Spinal cord (tissue), 10 donors: ENCODE results near the gene CST6. TPM values are rescaled to one million over a fixed set of nuclear protein-coding genes. Genes with fewer than 3 reads are reported as not detected.

Source experiments
- DNase-seq, 6 donors: peaks; one replicate each; pipeline versions ENCODE4 v3.0.0 to v3.0.0-alpha.2; 2013 to 2015; ENCODE audit warnings: low spot score in 6 of 6, low read depth in 4 of 6
- H3K27ac ChIP-seq: one replicate; pipeline ENCODE4 v1.5.1; 2013; ENCODE audit warnings: low read depth, low read length, control low read depth
- H3K27me3 ChIP-seq: one replicate; pipeline ENCODE4 v1.6.1; 2013; ENCODE audit warnings: low read length; ENCODE audit not compliant: control insufficient read depth, insufficient read depth
- H3K36me3 ChIP-seq: one replicate; pipeline ENCODE4 v1.6.1; 2013; ENCODE audit warnings: low read length; ENCODE audit not compliant: control insufficient read depth, insufficient read depth
- H3K4me1 ChIP-seq: one replicate; pipeline ENCODE4 v1.6.1; 2013; ENCODE audit warnings: low read length; ENCODE audit not compliant: control insufficient read depth, insufficient read depth
- H3K4me3 ChIP-seq: one replicate; pipeline ENCODE4 v1.5.1; 2013; ENCODE audit warnings: low read depth, low read length, control low read depth
- H3K9me3 ChIP-seq: one replicate; pipeline ENCODE4 v1.6.1; 2013; ENCODE audit warnings: low read length; ENCODE audit not compliant: control insufficient read depth, insufficient read depth
- WGBS: methylation state at CpG from one replicate; pipeline ENCODE4 v1.1.5; 2013; ENCODE audit warnings: missing lambda C conversion rate; ENCODE audit not compliant: insufficient coverage; 5-methylcytosine and 5-hydroxymethylcytosine counted together
- long read RNA-seq, 4 donors: transcript quantifications; one replicate each; lab custom pipeline, GENCODE V29; 2026
- polyA plus RNA-seq, 2 donors: library from polyadenylated mRNA; unstranded; fragments of 120-200 nt; gene quantifications; one replicate each; pipeline ENCODE4 v1.2.1, GENCODE V29; 2013; ENCODE audit not compliant: insufficient read length in 2 of 2
- total RNA-seq, 2 donors: library from RNA; depleted of rRNA in 1 of 2; stranded (reverse); fragments of 120-200 nt in 1 of 2; fragments of >200 nt in 1 of 2; gene quantifications; one replicate each; pipeline versions ENCODE4 v1.2.3 to v1.2.4, GENCODE V29; 2013 to 2014
- donor health status: healthy.

Gene CST6, protein sequence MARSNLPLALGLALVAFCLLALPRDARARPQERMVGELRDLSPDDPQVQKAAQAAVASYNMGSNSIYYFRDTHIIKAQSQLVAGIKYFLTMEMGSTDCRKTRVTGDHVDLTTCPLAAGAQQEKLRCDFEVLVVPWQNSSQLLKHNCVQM
- total RNA-seq (under 1 TPM in 1 of 2 donors, not detected in 1; 0.17 TPM), polyA plus RNA-seq (not detected)
- long read RNA-seq, donor 1 = 0 reads
- long read RNA-seq, donor 2 = 0 reads
- long read RNA-seq, donor 3 = 0 reads
- long read RNA-seq, donor 4, partial matches to known transcripts = 0 of 2 reads
- long read RNA-seq, donor 4, other reads (novel, unspliced or antisense) = 0 of 2 reads

DNA sequence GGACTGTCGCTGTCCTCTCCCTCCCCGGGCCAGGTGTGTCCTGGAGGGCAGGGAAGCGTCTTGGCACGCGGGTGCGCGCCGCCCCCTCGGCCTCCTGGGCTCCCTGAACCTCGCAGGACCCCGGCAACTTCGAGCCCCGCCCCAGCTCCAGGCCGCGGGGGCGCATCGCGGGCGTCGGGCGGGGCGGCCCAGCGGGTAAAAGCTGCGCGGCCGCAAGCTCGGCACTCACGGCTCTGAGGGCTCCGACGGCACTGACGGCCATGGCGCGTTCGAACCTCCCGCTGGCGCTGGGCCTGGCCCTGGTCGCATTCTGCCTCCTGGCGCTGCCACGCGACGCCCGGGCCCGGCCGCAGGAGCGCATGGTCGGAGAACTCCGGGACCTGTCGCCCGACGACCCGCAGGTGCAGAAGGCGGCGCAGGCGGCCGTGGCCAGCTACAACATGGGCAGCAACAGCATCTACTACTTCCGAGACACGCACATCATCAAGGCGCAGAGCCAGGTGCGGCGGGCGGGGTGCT lies at the start of gene CST6:
CST6 (plus strand) TSS at position 224 of the 519 bp plus-strand sequence; CDS start at position 261, 37 bp downstream.
- peaks cover 32% of the 10 kb centered on the region for H3K27me3 ChIP-seq
- H3K9me3 ChIP-seq = no peaks in the 10 kb centered on the region
- DNase-seq = no peak
- H3K36me3 ChIP-seq = peaks cover 4% of the 10 kb centered on the region
- no peak within 1 kb of the TSS for H3K27ac ChIP-seq
- H3K4me3 ChIP-seq = no peak within 1 kb of the TSS
- WGBS = 7% methylated on average over 53 of the region's 61 CpGs
- H3K4me1 ChIP-seq = no peaks in the 10 kb centered on the region

DNA sequence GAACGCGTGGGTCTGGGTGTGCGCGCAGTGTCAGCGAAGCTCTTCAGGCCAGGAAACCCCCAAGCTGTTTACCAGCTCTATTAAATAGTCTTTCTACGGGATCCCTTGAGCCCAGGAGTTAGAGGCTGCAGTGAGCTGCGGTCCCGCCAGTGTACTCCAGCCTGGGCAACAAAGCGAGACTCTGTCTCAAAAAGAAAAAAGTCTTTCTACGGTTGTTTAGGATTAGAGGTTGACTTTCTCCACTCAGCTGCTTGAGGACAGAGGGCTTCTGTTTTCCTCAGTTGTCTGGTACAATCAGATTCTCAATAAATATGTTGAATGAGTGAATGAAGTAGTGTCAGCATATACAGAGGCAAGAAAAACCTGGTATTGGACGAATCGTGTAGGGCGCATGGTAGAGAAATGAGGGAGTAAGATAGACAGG lies 49.7 kb upstream of the CST6 start:
- DNase-seq = peak in 3 of 6 donors; percentile 7 to 48 (median 33)

DNA sequence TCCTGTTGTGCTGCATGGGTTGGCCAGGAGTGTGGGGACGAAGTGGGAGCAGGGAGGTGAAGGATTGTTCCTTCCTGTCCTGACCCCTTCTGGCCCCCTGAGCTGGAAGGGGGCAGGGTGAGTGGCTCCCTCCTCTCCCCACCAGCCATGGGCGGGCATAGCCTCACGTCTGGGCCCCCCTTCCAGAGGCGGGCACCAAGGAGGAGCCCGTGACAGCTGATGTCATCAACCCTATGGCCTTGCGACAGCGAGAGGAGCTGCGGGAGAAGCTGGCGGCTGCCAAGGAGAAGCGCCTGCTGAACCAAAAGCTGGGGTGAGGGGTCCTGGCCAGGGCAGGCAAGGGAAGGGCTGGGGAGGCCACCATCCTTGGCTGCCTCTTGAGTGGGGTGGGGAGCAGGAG lies 46.9 kb upstream of the CST6 start:
- WGBS = 93% methylated on average over 8 of the region's 10 CpGs
- Histone ChIP-seq H3K27me3 (no peaks in the 10 kb centered on the region), H3K4me1 (peaks cover 30% of the 10 kb centered on the region), H3K27ac (no peak overlapping the region), H3K9me3 (no peaks in the 10 kb centered on the region), H3K4me3 (no peak overlapping the region), H3K36me3 (peaks cover 63% of the 10 kb centered on the region)
- DNase-seq = no peak

More for the DNA sequence above, 49.7 kb upstream of the CST6 start:
- Histone ChIP-seq H3K27me3 (no peaks in the 10 kb centered on the region), H3K27ac (peak overlapping the region; percentile 3), H3K4me1 (peaks cover 30% of the 10 kb centered on the region), H3K9me3 (no peaks in the 10 kb centered on the region), H3K36me3 (peaks cover 36% of the 10 kb centered on the region), H3K4me3 (peak overlapping the region; percentile 87)
- 12% methylated on average over 12 of the region's 13 CpGs for WGBS

DNA sequence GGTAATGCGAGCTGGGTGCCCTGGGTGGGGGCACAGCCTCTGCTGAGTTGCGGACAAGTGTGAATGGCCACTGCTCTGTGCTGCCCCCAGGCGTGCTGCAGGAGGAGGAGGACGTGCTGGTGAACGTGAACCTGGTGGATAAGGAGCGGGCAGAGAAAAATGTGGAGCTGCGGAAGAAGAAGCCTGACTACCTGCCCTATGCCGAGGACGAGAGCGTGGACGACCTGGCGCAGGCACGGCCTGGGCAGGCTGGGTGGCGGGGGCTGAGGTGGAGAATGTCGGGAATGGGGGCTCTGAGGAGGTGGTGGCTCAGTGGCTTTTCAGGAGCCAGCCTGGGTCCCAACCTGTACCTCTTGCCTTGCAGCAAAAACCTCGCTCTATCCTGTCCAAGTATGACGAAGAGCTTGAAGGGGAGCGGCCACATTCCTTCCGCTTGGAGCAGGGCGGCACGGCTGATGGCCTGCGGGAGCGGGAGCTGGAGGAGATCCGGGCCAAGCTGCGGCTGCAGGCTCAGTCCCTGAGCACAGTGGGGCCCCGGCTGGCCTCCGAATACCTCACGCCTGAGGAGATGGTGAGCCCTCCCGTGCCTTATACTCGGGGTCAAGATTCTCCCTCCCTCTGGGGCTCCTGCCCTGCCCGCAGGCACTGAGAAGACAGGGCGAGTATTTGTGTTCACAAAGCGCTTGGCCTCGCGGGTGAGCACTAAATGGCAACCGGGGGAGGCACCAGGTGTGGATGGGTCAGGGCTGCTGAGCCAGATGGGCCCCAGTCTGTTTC lies 45.6 kb upstream of the CST6 start:
- H3K27ac ChIP-seq = no peak overlapping the region
- H3K9me3 ChIP-seq = no peaks in the 10 kb centered on the region
- WGBS = 96% methylated on average over 36 of the region's 36 CpGs
- H3K4me1 ChIP-seq = peaks cover 25% of the 10 kb centered on the region
- peaks cover 71% of the 10 kb centered on the region for H3K36me3 ChIP-seq
- H3K27me3 ChIP-seq = no peaks in the 10 kb centered on the region
- no peak for DNase-seq
- H3K4me3 ChIP-seq = no peak overlapping the region

DNA sequence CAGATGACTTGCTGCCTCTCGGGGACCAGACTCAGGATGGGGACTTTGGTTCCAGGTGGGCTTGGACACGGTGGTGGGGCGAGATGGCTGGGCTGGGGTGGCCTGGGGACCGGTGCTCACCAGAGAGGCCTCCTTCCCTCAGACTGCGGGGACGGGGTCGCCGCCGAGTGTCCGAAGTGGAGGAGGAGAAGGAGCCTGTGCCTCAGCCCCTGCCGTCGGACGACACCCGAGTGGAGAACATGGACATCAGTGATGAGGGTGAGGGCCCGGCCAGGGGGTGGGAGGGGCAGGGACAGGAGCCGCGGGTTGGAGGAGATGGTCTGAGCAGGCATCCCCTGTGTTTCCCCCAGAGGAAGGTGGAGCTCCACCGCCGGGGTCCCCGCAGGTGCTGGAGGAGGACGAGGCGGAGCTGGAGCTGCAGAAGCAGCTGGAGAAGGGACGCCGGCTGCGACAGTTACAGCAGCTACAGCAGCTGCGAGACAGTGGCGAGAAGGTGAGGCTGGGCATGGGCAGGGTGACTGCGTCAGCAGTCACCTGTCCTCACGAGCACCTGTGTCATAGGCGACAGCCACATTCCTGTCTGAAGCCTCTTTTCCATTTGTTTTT lies 44.4 kb upstream of the CST6 start:
- DNase-seq = no peak
- Histone ChIP-seq H3K9me3 (no peaks in the 10 kb centered on the region), H3K27me3 (no peaks in the 10 kb centered on the region), H3K27ac (no peak overlapping the region), H3K4me3 (no peak overlapping the region), H3K36me3 (peaks cover 75% of the 10 kb centered on the region), H3K4me1 (peaks cover 22% of the 10 kb centered on the region)
- WGBS = 93% methylated on average over 27 of the region's 30 CpGs

DNA sequence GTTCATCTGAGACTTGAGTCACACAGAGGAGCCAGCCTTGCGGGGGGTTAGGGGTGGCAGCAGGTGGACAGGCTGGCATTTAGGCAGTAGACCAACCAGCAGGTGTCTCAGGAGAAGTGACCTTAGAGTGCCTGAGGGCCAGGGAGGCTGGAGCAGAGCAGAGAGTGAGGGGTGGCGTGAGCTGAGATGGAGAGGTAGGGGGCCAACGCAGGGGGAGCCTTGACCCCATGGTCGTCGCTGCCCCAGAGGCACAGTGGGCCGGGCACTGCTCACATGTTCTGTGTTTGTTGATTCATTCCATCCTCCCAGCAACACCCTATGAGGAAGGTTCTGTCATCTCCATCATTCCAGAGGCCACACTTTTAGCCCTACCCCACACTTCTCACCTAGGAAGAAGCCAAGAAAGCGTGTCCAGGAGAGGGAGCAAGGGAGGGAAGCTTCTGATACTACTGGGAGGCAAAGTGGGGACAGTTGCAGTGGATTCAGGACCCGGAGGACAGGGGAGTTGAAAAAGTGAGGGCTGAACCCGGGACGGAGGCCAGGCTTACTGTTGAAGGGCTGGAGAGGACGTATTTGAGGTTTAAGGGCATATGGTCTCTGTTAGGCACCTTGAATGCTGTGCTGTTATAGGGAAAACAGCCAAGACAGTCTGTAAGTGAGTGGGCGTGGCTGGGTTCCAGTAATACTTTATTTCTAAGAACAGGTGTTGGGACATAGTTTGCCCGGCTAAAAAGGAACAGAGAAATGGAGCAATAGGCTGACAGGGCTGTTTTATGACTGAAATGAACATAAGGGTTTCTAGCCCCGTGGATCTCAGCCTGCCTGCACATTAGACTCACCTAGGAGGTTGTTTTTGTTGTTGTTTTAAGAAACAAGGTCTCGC lies 43.0 kb upstream of the CST6 start:
- no peak for DNase-seq
- Histone ChIP-seq H3K36me3 (peaks cover 84% of the 10 kb centered on the region), H3K27ac (no peak overlapping the region), H3K4me1 (peaks cover 8% of the 10 kb centered on the region), H3K4me3 (no peak overlapping the region), H3K9me3 (no peaks in the 10 kb centered on the region), H3K27me3 (no peaks in the 10 kb centered on the region)
- WGBS = 82% methylated on average over 10 of the region's 15 CpGs

DNA sequence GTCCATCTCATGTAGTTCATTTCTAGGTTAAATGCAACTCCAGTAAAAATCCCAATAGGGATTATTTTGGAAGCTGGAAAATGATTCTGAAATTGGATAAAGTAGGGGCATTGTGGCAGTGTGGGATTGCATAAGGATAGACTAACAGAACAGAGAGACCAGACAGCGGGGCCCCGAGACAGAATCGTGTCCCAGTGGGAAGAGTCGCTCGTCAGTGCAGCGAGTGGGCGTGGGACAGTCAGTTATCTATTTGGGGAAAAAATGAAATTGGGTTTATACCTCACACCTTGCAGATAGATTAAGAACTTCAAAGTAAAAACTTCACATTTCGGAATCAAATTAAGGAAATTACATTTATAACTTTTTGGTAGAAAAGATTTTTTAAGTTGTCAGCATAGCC lies 39.7 kb upstream of the CST6 start:
- Histone ChIP-seq H3K4me3 (no peak overlapping the region), H3K36me3 (peaks cover 82% of the 10 kb centered on the region), H3K9me3 (no peaks in the 10 kb centered on the region)

DNA sequence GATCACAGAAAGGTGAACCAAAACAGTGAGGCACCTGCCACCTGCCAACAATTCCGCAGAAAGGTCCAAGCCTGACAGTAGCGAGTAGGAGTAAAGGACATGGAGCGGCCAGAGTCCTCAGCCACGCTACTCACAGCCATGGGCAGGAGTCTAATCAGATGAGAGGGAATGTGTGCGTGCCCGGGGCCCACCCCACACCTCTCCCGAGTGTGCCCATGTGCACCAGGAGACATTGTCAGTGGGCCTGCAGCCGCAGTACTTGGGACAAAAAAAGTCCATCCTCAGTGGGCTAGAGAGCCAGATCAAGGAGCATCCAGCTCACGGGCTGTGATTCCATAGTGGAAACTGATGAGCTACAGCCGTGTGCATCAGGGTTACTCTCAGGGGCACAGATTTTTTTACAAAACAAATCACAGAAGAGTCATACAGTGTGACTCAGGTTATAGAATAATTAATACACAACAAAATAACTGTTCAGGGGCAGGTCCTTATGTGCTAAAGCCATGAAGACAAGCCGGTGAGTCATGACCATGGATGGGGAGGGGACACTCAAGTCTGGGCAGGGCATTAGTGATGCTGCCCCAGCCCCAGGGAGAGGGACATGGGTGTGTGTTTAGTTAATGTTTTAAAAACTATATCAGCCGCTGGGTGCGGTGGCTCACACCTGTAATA lies 38.2 kb upstream of the CST6 start:
- WGBS = 98% methylated on average over 10 of the region's 13 CpGs
- DNase-seq = no peak
- no peaks in the 10 kb centered on the region for H3K27me3 ChIP-seq

More for the DNA sequence above, 39.7 kb upstream of the CST6 start:
- no peaks in the 10 kb centered on the region for H3K4me1 ChIP-seq
- no peak overlapping the region for H3K27ac ChIP-seq
- no peak for DNase-seq
- no peaks in the 10 kb centered on the region for H3K27me3 ChIP-seq
- 100% methylated on average over 1 of the region's 8 CpGs for WGBS

More for the DNA sequence above, 38.2 kb upstream of the CST6 start:
- Histone ChIP-seq H3K4me3 (no peak overlapping the region), H3K4me1 (no peaks in the 10 kb centered on the region), H3K27ac (no peak overlapping the region), H3K9me3 (no peaks in the 10 kb centered on the region), H3K36me3 (peaks cover 82% of the 10 kb centered on the region)
